Smooth muscle cell (in vitro differentiated cells): Measurements from ENCODE around the gene DOCK3. TPM values are rescaled to one million over a fixed set of nuclear protein-coding genes. Genes with fewer than 3 reads are reported as not detected.

Experiments used
- DNase-seq: peaks from one replicate; lab custom pipeline; 2025; ENCODE audit not compliant: unreplicated experiment; lab: John Stamatoyannopoulos, UW
- H2AFZ ChIP-seq: fragments of 200-600 bp; sonication (generic); 2 replicates; pipeline ENCODE4 v1.6.0; 2016; ENCODE audit warnings: antibody characterized with exemption, low read depth, mild to moderate bottlenecking
- H3F3A ChIP-seq: fragments of 200-600 bp; sonication (generic); 2 replicates; pipeline ENCODE4 v1.6.0; 2017; ENCODE audit warnings: antibody characterized with exemption, low read depth
- H3K27ac ChIP-seq: fragments of 200-600 bp; sonication (generic); 2 replicates; pipeline ENCODE4 v1.5.1; 2016; ENCODE audit warnings: low read depth, mild to moderate bottlenecking
- H3K27me3 ChIP-seq: fragments of 200-600 bp; sonication (generic); 2 replicates; pipeline ENCODE4 v1.6.1; 2016; ENCODE audit warnings: low read depth, mild to moderate bottlenecking
- H3K36me3 ChIP-seq: fragments of 200-600 bp; sonication (generic); 2 replicates; pipeline ENCODE4 v1.5.1; 2016; ENCODE audit warnings: low read depth
- H3K4me1 ChIP-seq: fragments of 200-600 bp; sonication (generic); 2 replicates; pipeline ENCODE4 v1.5.1; 2016; ENCODE audit warnings: low read depth
- H3K4me2 ChIP-seq: fragments of 200-600 bp; sonication (generic); 2 replicates; pipeline ENCODE4 v1.6.0; 2016; ENCODE audit warnings: mild to moderate bottlenecking
- H3K4me3 ChIP-seq: fragments of 200-600 bp; sonication (generic); 2 replicates; pipeline ENCODE4 v1.5.1; 2016; ENCODE audit warnings: mild to moderate bottlenecking
- H3K79me2 ChIP-seq: fragments of 200-600 bp; sonication (generic); 2 replicates; pipeline ENCODE4 v1.6.0; 2016; ENCODE audit warnings: low read depth, mild to moderate bottlenecking
- H3K9ac ChIP-seq: fragments of 200-600 bp; sonication (generic); 2 replicates; pipeline ENCODE4 v1.6.0; 2016; ENCODE audit warnings: low read depth
- H3K9me3 ChIP-seq: fragments of 200-600 bp; sonication (generic); replicated peaks from 2 replicates; pipeline ENCODE4 v1.5.1; 2016; ENCODE audit warnings: low read depth
- H4K20me1 ChIP-seq: fragments of 200-600 bp; sonication (generic); 2 replicates; pipeline ENCODE4 v1.6.0; 2016; ENCODE audit warnings: low read depth
- WGBS: methylation state at CpG from one replicate; pipeline ENCODE4 v1.1.7; 2016; ENCODE audit warnings: low lambda C conversion rate; 5-methylcytosine and 5-hydroxymethylcytosine counted together
- polyA plus RNA-seq: library from polyadenylated mRNA; unstranded; fragments of >200 nt; fragmentation: Nextera tagmentation; extraction: Ambion mirVana; gene quantifications from 2 replicates; pipeline ENCODE4 v1.2.1, GENCODE V29; 2016
- total RNA-seq: library from RNA; depleted of rRNA; stranded (reverse); fragments of >200 nt; gene quantifications from 2 replicates; pipeline ENCODE4 v1.2.3, GENCODE V29; 2014
- TF ChIP-seq, protein P1 (sequence below): fragments of 200-600 bp; sonication (generic); IDR thresholded peaks from 2 replicates; pipeline ENCODE4 v1.5.1; 2017; ENCODE audit warnings: borderline replicate concordance, mild to moderate bottlenecking, antibody characterized with exemption; ENCODE audit not compliant: insufficient read depth, poor library complexity, severe bottlenecking

The DOCK3 gene
- total and polyA plus RNA-seq, 2 experiments from 2014 or later = 0.29 to 2.2 TPM

DNA sequence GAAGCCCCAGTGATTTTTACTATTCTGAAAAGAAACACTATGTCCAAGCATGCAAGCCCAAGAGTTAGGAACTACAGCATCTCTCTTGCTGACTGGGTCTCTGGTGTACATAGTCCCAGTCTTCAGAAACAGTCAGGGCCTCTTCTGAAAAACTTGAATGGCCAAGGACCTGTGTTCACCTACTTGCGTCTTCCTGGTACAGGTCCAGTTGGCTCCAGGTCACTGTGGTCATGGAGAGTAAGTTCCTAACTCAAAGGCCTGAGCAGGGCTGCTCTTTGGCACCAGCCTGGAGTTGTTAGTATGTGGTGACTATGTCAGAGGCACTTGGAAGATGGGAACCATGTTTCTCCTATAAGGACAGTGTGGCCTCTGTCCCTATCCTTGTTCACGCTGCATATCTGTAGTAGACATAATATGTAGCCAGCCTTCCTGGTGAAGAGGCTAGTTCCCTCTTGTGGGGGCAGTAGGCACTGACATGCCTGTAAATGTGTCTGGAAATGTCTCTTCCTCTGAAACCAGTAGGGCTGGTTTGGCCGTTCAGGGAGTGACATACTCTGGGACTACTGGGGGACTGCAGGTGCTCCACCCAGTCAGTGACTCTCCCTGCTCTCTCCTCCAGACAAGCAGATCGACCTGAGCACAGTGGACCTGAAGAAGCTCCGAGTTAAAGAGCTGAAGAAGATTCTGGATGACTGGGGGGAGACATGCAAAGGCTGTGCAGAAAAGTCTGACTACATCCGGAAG is 713.7 kb downstream of the DOCK3 start:
- Histone ChIP-seq H3K36me3 (no peaks in the 10 kb centered on the region), H3K27ac (peak overlapping the region; percentile 66), H4K20me1 (peaks cover 56% of the 10 kb centered on the region), H3K9ac (no peak overlapping the region), H3K4me1 (peaks cover 34% of the 10 kb centered on the region), H3K79me2 (peaks cover 62% of the 10 kb centered on the region), H2AFZ (no peak overlapping the region), H3F3A (peaks cover 50% of the 10 kb centered on the region), H3K4me3 (peak overlapping the region; percentile 2), H3K4me2 (peak overlapping the region; percentile 57), H3K27me3 (no peaks in the 10 kb centered on the region), H3K9me3 (no peaks in the 10 kb centered on the region)
- 83% methylated on average over 6 of the region's 6 CpGs for WGBS
- DNase-seq = no peak
- TF ChIP-seq, protein P1, sequence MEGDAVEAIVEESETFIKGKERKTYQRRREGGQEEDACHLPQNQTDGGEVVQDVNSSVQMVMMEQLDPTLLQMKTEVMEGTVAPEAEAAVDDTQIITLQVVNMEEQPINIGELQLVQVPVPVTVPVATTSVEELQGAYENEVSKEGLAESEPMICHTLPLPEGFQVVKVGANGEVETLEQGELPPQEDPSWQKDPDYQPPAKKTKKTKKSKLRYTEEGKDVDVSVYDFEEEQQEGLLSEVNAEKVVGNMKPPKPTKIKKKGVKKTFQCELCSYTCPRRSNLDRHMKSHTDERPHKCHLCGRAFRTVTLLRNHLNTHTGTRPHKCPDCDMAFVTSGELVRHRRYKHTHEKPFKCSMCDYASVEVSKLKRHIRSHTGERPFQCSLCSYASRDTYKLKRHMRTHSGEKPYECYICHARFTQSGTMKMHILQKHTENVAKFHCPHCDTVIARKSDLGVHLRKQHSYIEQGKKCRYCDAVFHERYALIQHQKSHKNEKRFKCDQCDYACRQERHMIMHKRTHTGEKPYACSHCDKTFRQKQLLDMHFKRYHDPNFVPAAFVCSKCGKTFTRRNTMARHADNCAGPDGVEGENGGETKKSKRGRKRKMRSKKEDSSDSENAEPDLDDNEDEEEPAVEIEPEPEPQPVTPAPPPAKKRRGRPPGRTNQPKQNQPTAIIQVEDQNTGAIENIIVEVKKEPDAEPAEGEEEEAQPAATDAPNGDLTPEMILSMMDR = peak; percentile 31

DNA sequence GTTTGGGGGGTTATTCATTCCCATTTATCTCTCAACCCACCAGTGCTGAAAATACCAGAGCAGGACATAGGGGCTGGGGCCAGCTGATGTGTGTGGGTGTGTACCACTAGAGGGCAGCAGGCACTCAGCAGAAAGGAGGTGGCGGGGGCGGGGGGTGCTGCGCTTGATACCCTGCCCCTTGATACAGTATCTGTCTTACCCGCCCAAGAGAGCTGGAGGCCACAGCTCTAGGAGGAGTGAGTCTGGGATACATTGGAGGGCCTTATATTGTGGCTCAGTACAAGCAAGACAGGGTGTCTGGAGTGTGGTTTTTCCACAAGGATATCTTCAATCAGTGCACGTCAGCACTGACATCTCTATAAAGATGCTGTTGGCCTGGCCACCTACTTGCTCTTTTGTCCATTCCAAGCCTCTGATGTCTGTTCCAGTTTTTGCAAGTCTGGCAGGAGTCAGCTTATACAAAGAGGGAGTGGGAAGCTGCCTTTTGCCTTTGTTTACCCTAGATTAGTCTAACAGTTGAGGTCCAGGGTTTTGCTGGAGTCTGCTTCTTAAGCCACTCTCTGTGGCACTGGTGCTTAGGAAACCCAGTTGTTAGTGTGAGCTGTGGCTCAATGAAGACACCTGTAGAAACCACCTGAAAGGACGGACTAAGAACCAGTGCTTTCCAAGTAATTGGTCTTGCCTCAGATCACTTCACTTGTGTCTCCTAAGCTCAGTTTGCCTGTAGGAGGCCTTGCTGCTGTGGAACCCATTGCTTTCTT is 714.9 kb downstream of the DOCK3 start:
- peak overlapping the region; percentile 66 for H3K27ac ChIP-seq
- H3K36me3 ChIP-seq = no peaks in the 10 kb centered on the region
- no peak overlapping the region for H3K9ac ChIP-seq
- H3K27me3 ChIP-seq = no peaks in the 10 kb centered on the region
- H3K79me2 ChIP-seq = peaks cover 62% of the 10 kb centered on the region
- peak overlapping the region; percentile 31 for H3K4me2 ChIP-seq
- no peak for DNase-seq
- peaks cover 53% of the 10 kb centered on the region for H3F3A ChIP-seq
- H3K9me3 ChIP-seq = no peaks in the 10 kb centered on the region
- TF ChIP-seq, protein P1 = peak; percentile 68
- H3K4me3 ChIP-seq = no peak overlapping the region
- peaks cover 67% of the 10 kb centered on the region for H4K20me1 ChIP-seq
- no peak overlapping the region for H2AFZ ChIP-seq
- peaks cover 41% of the 10 kb centered on the region for H3K4me1 ChIP-seq
- WGBS = 84% methylated on average over 6 of the region's 6 CpGs

- DNase-seq = no peak
- Histone ChIP-seq H3K36me3 (no peaks in the 10 kb centered on the region), H3K4me3 (peak overlapping the region; percentile 81), H3K27ac (peak overlapping the region; percentile 47), H3K4me1 (peaks cover 47% of the 10 kb centered on the region), H3K27me3 (no peaks in the 10 kb centered on the region), H3K9ac (no peak overlapping the region), H4K20me1 (peaks cover 76% of the 10 kb centered on the region), H3K79me2 (peaks cover 65% of the 10 kb centered on the region), H3K4me2 (peak overlapping the region; percentile 97), H3K9me3 (no peaks in the 10 kb centered on the region), H3F3A (peaks cover 59% of the 10 kb centered on the region), H2AFZ (no peak overlapping the region)
- WGBS = 53% methylated on average over 28 of the region's 29 CpGs
- TF ChIP-seq, protein P1 = no peak
Observed at GRCh38 chr3:51390246-51391074, 715.7 kb downstream of the DOCK3 start.
